Measurements from ENCODE around the gene TPCN1.

Gene TPCN1

DNA sequence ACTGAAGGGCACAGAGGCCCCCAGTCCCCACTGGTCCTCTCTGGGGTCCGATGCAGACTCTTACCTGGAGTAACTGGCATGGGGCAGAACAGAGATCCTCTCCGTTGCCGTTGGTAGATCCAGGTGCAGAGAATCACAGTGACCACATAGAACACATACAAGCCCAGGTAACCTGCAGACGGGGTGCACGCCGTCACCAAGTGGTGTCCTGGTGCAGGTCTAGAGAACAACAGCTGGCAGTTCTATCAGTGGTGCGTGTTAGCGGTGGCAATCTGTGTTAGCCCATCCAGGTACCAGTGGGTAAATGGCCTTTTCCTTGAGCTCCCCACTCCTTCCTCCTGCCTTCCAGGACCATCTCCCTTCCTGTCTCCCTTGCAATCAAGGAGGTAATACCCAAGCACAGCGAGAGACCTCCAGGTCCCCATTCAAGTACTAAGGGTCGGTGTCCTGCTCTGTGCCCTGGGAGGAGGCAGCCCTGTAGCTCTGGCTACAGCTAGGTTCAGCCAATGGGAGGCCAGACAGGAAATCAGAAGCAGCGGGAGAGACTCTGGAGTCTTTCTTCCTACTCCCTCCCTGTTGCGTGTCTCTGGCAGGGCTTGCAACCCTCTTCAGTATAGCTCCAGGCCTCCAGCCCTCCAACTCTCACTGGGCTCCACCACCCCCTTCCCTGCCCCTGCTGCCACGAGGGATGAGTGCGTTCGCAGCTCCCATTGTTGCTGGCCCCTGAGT is 97.8 kb downstream of the TPCN1 start:
- DNase-seq (ENCODE audit: low read depth): no peak
- no peak for TF ChIP-seq CTCF (conservative IDR thresholded peaks at IDR 0.05; ENCODE audit: low read length)
- no peak overlapping the region for H3K4me3 ChIP-seq (ENCODE audit: low read length)

DNA sequence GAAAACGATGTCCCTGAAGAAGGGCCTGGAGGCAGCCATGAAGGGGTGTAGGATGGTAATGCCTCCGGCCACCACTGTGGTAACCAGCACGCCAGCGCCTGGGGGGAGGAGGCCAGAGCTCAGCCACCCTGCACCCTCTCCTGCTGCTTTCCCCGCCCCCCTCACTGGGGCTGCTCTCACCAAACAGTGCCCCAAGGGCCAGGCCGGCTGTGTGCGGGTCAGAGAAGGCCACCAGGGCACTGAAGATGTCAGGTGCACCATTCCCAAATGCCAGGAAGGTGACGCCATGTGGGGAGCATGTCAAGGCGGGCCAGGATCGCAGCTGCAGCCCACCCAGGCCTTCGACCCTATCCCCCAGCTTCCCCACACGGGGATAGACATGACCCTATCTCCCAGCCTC is 99.1 kb downstream of the TPCN1 start:
- no peak for TF ChIP-seq CTCF (conservative IDR thresholded peaks at IDR 0.05; ENCODE audit: low read length)
- H3K4me3 ChIP-seq (ENCODE audit: low read length): no peak overlapping the region
- no peak for DNase-seq (ENCODE audit: low read depth)

DNA sequence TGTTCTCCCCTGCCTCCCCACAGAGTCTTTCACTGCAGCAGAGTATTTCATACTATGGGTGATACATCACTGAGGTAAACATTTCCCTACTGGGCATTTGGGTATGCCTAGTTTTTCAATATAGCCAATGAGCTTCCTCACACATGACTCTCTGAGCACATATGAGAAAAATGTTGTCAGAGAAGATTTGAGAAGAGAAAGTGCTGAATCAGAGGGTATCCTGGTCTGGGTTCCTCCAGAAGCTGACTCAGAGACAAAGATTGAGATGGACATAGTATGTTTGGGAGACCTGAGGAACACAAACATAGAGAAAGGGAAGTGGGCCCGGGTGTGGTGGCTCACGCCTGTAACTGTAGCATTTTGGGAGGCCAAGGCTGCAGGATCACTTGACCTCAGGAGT is 101.1 kb downstream of the TPCN1 start:
- peak; percentile 71 for DNase-seq (ENCODE audit: low read depth)
- TF ChIP-seq CTCF (conservative IDR thresholded peaks at IDR 0.05; ENCODE audit: low read length): no peak
- no peak overlapping the region for H3K4me3 ChIP-seq (ENCODE audit: low read length)

DNA sequence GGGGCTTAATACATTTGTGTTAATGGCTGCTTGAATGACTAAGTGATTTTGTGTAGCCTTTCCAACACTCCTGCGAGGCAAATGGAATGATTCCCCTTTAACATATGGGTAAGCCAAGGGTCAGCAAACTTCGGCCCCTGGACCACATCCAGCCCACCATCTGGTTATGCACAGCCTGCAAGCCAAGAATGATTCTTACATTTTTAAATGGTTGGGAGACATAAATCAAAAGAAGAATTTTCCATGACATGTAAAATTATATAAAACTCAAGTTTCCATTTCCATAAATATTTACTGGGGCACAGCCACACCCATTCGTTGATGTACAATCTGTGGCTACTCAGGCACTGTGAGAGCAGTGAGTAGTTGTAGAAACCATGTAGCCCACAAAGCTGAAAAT is 104.7 kb downstream of the TPCN1 start:
- no peak for TF ChIP-seq CTCF (conservative IDR thresholded peaks at IDR 0.05; ENCODE audit: low read length)
- H3K4me3 ChIP-seq (ENCODE audit: low read length): no peak overlapping the region
- DNase-seq (ENCODE audit: low read depth): peak; percentile 93

DNA sequence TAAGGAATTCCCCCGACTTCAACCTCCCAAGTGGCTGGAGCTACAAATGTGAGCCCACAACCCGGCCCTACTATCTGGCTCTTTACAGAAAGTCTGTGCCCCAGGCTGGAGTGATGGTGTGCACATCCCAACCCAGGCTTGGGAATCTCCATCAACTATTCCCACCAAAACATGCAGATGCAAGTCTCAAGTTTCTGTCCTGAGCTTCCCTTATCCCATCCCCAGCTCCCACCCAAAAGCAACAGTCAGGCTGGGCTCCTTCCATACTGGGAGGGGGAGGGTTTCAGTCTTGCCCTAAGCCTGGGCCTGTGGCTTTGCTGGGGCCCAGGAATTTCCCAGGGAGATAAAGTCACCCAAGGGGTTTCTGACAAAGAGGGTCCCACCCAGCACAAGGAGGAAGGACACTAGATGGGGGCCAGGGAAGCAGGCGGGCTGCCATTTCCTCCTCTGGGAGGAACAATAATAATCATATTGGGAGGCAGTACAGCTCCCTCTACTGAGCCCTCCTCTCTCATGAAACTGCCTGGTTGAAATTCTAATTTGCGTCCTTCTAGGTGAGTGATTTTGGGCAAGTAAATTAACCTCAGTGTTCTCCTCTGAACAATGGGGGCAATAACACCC is 105.6 kb downstream of the TPCN1 start:
- 0 out of 2 replicates have a peak, but pooled peaks have one; percentile 13 for TF ChIP-seq CTCF (conservative IDR thresholded peaks at IDR 0.05; ENCODE audit: low read length)
- H3K4me3 ChIP-seq (ENCODE audit: low read length): no peak overlapping the region
- no peak for DNase-seq (ENCODE audit: low read depth)

DNA sequence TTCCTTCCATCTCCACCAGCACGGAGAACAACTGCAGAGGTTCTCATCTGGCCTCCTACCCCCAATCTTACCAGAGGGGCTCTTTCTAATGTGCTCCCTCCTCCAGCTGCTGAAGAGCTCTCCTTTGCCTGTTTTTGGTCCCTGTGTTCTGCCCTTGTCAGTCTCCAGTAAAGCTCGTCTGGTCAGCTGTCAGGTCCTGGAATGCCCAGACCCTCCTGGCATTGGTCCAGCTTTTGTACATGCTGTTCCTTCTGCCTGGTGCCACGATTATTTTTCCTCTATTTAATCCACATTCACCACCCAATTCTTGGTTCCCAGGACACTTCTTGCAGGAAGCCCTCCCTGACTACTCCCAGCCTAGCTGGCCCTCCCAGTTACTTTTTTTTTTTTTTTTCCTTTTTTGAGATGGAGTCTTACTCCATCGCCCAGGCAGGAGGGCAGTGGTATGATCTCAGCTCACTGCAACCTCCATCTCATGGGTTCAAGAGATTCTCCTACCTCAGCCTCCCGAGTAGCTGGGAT is 107.2 kb downstream of the TPCN1 start:
- no peak for TF ChIP-seq CTCF (conservative IDR thresholded peaks at IDR 0.05; ENCODE audit: low read length)
- no peak overlapping the region for H3K4me3 ChIP-seq (ENCODE audit: low read length)
- no peak for DNase-seq (ENCODE audit: low read depth)
